SKM-1 treated with dmso at 0.1 percent for 144 hours (cell line): ENCODE measurements around the gene CCDC40.

Source experiments
- DNase-seq: peaks from one replicate; lab custom pipeline; 2025; ENCODE audit not compliant: unreplicated experiment; lab: John Stamatoyannopoulos, UW

The CCDC40 gene

DNA sequence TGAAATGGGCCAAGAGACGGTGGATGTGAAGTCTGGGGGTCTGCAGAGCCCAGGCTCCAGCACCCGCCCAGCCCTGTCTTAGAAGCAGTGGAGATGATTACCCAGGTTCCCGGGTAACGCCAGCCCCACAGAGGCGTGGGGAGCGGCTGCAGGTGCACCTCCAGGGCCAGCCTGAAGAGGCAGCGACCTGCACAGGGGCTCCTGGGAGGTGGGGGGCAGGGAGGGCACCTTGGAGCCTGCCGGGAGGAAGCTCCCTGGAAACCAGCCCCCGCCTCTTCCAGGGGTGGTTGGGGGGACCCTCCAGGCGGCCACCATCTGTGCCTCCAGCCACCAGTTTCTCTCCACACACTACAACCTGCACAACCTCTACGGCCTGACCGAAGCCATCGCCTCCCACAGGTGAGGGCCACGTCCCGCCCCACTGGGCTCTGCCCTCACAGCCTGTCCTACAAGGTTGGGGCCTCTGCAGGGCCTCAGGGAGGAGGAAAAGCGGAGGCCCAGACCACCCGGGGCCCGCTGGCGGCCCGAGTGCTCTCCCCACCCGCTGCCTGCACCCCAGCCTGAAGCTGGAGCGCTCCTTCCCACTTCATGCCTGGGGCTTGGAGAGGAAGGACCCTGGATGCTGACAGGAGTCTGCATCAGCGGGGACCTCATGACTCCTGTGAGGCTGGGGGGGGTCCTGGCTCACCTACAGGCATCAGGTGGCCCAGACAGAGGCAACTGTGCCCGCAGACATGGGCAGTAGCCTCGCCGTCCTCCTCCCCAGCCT, 75.4 kb downstream of the CCDC40 start:
- no peak for DNase-seq

DNA sequence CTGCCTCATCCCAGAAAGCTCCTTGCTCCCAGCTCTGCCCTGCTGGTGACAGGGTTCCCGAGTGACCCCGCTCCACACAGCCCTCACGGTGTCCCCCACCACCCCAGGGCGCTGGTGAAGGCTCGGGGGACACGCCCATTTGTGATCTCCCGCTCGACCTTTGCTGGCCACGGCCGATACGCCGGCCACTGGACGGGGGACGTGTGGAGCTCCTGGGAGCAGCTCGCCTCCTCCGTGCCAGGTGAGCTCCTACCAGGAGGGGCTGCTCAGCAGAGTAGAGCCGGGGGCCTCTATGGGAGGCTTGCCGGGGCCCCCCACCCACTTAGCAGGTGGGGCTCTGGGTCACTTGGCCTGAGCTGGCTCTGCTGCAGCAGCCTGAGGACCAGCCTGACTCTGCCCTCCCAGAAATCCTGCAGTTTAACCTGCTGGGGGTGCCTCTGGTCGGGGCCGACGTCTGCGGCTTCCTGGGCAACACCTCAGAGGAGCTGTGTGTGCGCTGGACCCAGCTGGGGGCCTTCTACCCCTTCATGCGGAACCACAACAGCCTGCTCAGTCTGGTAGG, 76.1 kb downstream of the CCDC40 start:
- no peak for DNase-seq

DNA sequence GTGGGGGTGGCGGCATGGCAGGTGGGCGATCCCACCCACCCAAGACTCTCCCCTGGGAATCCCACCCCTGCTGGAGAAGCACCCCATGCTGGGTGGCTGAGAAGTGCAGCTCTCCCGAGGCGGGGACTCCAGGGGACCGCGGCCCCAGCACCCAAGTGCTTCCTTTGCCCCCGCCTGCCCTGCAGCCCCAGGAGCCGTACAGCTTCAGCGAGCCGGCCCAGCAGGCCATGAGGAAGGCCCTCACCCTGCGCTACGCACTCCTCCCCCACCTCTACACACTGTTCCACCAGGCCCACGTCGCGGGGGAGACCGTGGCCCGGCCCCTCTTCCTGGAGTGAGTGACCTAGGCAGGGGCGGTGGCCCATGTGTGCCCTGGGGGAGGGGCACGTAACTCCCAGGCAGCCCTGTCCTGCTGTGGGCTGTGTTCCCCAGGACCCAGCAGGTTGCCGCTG, 76.6 kb downstream of the CCDC40 start:
- no peak for DNase-seq

DNA sequence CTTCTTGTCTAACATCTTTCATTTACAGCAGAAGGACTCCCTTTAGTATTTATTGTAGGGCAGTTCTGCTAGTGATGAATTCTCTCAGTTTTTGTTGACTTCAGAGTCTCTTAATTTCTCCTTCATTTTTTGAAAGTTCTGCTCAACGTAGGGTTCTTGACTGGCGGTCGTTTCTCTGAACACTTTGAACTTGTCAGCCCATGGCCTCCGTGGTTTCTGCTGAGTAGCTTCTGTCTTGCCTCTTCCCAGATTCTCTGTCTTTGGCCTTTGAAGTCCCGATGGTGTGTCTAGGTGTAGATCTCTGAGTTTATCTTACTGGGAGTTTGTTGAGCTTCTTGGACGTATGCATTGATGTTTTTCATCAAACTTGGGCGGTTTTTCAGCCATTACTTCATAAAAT, 78.3 kb downstream of the CCDC40 start:
- no peak for DNase-seq

DNA sequence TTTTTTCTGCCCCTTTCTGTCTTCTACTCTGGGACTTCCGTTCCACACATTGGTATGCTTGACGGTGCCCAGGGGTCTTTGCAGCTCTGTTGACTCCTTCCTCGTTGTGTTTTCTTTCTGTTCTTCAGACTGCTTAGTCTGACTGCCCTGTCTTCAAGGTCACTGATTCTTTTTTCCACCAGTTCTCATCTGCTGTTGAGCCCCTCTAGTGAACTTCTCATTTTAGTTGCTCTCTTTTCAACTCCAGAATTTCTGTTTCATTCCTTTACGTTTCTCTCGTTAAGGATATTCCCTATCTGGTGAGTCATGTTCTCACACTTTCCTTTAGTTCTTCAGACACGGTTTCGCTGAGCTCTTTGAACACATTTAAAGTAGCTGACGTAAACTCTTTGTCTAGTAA, 78.7 kb downstream of the CCDC40 start:
- DNase-seq: no peak

DNA sequence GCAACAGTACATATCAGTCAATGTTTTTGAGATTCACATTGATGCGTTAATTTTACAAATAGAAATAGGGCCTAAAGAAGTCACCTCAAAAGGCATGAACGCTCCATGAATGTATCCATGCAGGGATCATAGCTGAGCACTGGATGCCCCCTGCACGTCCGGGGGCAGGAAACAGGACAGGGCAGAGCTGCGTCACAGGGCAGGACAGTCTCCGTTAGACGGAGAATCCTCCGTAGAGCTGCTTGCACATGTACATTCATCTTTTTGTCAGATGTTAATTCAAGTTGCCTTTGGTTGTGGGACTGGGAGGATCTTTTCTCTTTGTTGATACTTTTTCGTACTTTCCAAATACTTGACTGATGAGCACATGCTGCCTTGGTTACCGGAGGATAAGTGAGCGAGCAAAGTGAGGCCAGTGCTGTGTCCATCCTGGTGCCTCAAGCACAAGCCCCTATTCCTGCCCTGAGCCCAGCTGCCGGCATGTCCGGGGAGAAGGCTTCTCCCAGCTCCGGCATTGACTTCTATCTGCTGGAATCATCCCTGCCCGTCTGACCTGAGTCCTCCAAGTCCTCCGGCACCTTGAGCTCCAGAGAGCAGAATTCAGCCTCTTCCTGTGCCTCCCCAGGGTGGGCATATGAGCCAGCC, 80.0 kb downstream of the CCDC40 start:
- DNase-seq: no peak

DNA sequence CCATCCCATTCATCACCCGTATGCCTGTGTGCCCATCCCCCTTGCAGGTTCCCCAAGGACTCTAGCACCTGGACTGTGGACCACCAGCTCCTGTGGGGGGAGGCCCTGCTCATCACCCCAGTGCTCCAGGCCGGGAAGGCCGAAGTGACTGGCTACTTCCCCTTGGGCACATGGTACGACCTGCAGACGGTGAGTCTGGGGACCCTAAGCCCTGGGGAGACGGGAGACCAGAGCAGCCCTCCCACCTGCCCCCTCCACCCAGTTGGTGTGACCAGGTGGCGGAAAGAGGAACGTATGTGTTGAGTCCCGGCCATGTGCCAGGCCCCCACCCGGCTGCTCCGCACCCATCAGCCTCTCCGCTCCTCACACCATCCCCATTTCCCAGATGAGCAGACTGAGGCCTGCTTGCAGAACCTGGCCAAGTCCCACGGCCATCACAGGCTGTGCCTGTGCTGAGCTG, 80.5 kb downstream of the CCDC40 start:
- DNase-seq: no peak

DNA sequence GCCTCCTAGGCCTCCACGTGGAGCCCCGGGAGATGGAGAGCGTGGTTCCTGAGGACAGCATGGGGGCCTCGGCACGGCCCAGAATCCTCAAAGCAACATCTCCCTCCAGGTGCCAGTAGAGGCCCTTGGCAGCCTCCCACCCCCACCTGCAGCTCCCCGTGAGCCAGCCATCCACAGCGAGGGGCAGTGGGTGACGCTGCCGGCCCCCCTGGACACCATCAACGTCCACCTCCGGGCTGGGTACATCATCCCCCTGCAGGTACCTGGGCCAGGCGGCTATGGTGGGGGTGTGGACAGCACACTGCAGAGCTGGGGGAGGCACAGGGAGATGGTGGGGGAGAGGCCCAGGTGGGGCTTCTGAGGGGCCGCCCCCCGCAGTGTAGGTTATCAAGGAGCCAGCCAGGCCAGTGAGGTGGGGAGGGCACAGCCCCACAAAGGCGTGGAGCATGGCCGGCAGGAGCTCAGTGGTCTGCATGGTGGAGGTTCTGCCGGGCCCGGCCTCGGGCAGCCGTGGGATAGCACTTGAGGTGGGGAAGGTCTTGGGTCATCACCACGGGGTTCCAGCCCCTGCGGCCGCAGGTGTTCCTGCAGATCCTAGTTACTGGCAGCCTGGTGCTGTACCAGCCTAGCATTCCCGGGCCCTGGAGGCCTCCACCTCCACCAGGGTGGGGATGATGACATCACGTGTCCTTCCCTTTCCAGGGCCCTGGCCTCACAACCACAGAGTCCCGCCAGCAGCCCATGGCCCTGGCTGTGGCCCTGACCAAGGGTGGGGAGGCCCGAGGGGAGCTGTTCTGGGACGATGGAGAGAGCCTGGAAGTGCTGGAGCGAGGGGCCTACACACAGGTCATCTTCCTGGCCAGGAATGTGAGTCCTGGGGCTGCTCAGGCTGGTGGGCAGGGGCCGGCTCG, 81.3 kb downstream of the CCDC40 start:
- no peak for DNase-seq

DNA sequence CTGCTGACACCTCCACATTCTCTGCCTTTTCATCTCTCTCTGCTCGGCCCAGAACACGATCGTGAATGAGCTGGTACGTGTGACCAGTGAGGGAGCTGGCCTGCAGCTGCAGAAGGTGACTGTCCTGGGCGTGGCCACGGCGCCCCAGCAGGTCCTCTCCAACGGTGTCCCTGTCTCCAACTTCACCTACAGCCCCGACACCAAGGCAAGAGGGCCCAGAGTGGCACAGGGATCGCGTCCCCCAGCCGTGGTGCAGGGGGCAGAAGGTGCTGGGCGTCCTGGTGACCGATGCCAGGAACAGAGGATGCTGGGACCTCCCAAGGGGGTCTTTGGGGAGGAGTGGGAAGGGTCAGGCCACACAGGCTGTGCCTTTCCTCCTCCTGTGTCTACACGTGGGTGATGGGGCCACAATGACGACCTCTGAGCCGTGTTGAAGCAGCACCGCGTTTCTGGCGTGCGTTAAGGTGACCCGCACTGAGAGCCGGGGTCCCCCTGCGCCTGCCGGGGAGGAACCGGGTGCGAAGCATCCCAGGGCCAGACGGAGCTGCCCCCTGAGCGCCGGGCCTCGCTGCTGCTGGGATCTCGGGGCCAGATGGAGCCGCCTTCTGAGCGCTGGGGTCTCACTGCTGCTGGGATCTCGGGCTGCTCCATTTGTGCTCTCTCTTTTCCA, 82.3 kb downstream of the CCDC40 start:
- DNase-seq: no peak

DNA sequence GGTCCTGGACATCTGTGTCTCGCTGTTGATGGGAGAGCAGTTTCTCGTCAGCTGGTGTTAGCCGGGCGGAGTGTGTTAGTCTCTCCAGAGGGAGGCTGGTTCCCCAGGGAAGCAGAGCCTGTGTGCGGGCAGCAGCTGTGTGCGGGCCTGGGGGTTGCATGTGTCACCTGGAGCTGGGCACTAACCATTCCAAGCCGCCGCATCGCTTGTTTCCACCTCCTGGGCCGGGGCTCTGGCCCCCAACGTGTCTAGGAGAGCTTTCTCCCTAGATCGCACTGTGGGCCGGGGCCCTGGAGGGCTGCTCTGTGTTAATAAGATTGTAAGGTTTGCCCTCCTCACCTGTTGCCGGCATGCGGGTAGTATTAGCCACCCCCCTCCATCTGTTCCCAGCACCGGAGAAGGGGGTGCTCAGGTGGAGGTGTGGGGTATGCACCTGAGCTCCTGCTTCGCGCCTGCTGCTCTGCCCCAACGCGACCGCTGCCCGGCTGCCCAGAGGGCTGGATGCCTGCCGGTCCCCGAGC, 82.9 kb downstream of the CCDC40 start:
- no peak for DNase-seq

DNA sequence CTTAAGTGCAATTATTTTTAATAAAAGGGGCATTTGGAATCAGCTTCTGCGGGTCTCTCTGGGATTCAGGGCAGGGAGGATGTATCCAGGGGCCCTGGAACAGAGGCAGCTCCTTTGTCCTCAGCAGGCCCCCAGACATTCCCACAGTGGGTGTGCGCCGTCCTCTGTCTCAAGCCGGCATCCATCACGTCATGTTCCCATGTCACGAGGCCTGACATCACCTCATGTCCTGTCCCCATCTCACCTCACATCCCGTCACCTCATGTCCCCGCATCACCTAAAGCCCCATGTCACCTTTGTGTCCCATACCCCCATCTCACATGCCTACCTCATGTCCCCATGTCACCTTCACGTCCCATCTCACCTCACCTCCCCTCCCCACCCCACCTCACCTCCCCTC, 83.4 kb downstream of the CCDC40 start:
- DNase-seq: no peak

DNA sequence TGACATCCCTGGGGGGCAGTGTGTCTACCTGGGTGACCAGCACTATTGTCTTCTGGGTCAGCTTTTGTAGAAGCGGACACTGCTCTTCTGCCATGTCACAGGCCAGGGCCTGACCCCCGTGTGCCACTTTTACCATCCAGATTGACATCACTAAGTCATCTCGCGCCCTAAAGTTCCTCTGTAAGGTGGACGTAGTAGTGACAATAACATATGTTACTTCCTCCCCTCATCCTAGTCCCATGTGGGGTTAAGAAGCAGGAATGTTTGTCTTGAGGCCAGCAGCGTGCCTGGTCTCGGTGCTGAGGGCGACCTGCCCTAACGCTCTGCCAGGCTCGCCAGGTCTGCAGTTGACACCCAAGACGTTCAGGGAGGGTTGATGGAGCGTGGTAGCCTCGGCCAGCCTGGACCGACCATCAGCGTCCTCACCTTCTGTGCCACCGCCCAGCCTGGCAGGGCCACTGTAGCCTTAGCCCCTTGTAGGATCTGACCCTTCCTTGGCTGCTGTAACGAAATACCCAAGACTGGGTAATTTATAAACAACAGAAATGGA, 85.7 kb downstream of the CCDC40 start:
- DNase-seq: no peak

DNA sequence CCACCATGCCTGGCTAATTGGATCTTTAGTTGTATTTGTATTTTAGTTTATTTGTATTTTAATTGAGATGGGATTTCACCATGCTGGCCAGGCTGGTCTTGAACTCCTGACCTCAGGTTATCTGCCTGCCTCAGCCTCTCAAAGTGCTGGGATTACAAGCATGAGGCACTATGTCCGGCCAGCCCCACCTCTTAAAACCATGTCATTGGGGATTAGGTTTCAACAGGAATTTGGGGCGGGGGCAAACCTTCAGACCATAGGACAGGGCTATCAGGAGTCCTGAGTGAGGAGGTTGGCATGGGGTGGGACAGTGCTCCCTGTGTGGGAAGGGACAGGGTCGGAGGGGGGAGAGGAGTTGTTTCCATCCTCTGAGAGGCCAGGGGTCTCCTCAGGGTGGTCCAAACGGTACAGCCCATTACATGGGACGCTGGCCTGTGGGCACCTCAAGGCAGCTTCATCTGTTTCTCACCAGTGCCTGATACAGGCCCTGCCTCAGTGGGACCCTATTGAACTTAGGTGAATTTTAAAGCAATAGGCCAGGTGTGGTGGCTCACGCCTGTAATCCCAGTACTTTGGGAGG, 86.6 kb downstream of the CCDC40 start:
- no peak for DNase-seq

DNA sequence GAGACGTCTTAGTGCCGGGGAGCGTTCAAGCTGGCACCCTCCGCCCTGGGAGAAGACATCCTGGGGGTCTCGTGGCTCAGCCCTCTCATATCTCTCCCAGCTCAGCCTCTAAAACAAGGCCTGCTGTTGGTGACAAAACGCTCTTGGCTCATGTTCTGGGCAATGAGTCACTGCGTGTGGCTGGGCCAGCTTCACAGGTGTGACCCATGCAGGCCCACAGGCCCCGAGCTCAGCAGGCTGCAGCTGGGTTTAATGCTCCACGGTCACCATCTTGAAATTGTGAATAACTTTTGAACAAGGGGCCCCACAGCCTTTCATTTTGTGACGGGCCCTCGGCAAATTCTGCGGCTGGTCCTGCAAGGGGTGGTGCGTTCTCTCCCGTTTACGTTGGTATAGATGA, 87.3 kb downstream of the CCDC40 start:
- no peak for DNase-seq

DNA sequence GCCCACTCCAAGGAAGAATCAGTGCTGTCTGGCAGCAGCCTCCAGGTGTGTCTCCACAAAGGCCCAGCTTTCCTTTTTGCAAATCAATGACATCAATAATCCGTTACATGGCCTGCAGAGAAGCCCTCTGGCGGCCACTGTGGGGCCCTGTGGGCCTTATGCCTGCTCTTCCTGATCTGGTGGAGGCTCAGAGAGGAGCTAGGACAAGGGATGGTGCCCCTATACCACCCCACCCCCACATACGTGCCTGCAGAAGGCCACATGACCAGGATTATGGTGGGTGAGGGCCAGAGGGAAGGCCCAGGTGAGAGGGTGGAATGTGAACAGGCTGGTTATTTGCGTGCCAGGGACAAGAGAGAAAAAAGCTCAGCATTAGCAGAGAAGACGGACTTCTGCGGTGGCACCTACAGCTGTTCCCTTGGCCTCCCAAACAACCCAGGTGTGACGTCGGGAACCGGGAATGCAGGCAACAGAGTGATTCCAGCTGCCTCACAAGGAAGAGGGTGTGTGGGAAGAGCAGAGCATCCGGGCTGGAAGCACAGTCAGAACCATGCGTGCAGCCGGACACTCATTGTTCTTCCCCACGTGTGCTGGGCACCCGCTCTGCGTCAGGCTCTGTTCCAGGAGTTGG, 88.0 kb downstream of the CCDC40 start:
- no peak for DNase-seq

DNA sequence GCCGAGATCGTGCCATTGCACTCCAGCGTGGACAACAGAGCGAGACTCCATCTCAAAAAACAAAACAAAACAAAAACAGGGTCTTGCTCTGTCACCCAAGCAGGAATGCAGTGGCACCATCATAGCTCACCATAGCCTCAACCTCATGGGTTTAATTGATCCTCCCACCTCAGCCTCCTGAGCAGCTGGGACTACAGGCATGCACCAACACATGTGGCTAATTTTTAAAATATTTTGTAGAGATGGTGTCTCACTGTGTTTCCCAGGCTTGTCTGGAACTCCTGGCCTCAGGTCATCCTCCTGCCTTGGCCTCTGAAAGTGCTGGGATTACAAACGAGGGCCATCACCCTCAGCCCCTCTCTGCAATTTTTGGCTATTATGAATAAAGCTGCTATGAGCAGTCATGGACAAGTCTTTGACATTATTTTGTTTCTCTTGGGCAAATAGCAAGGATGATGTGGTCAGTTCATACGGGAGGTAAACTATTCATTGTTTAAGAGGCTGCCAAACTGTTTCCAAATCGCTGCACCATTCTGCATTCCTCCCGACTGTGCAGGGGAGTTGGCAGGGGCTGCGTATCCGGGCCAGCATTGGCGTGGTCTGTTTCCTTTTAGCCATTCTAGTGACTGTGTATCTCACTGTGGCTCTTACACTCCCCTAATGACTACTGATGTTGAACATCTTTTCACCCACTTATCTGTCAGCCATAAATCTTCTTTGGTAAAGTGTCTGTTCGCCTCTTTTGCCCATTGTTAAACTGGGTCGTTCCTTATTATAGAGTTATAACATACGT, 89.4 kb downstream of the CCDC40 start:
- no peak for DNase-seq

DNA sequence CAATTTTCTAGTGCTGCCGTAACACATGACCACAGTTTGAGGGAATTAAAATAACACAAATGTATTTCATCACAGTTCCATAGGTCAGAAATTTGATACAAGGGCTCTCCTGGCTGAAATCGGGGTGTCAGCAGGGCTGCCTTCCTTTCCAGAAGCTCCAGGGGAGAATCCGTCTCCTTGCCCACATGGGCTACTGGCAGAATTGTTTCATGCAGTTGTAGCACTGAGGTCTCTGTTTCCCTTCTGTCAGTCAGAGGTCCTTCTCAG, 89.9 kb downstream of the CCDC40 start:
- DNase-seq: no peak

DNA sequence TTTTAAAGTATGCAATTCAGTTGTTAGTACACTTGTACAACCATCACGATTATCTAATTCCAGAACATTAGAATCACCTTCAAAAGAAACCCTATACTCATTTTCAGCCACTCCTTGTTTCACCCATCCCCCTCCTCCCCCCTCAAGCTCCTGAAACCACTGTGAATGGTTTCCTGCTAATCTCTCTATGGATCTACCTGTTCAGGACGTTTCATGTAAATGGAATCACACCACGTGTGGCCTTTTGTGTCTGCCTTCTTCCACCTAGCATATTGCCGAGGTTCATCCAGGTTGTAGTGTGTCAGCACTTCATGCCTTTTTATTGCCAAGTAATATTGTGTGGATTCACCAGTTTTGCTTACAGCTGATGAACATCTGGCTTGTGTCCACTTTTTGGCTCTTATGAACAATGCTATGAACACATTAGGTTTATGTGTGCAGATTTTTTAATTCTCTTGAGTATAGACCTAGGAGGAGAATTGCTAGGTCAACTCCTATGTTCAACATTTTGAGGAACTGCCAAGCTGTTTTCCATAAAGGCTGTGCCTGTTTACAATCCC, 92.6 kb downstream of the CCDC40 start:
- DNase-seq: no peak

DNA sequence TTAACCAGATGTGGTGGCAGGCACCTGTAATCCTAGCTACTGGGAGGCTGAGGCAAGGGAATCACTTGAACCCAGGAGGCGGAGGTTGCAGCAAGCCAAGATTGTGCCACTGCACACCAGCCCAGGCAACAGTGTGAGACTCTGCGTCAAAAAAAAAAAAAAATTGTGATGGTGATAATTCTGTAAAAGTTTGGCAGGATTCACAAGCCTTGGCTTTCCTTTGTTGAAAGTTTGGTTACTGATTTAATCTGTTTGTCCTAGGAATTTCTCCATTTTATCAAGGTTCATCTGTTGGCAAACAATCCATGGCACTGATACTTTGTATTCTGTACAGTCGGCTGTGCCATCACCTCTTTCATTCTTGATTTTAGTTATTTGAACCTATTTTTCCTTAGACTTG, 94.5 kb downstream of the CCDC40 start:
- DNase-seq: no peak
